Bone marrow (tissue), 2 donors: ENCODE measurements around the gene RABGAP1L.
"Not testable (repeated sequence)": the region's sequence is repeated elsewhere in the genome, so short reads cannot be mapped to it uniquely, and the experiment has no call there.

Experiments used
- DNase-seq, 2 donors: peaks; one replicate each; lab custom pipeline; 2025; lab: John Stamatoyannopoulos, UW

RABGAP1L gene

GRCh38 chr1:174815036-174815435, 655.7 kb downstream of the RABGAP1L start:
- DNase-seq: no peak

- no peak for DNase-seq
Measured at GRCh38 chr1:174815474-174815908, 656.2 kb downstream of the RABGAP1L start.

GRCh38 chr1:174816621-174817020, 657.3 kb downstream of the RABGAP1L start:
- DNase-seq: not testable (repeated sequence)

GRCh38 chr1:174818014-174818616, 658.8 kb downstream of the RABGAP1L start:
- DNase-seq: no peak

- no peak for DNase-seq
Measured at GRCh38 chr1:174818951-174819350, 659.6 kb downstream of the RABGAP1L start.

GRCh38 chr1:174819596-174819995, 660.3 kb downstream of the RABGAP1L start:
- no peak for DNase-seq

- no peak for DNase-seq
Measured at GRCh38 chr1:174825127-174825526, 665.8 kb downstream of the RABGAP1L start.

- no peak for DNase-seq
Measured at GRCh38 chr1:174825806-174826205, 666.5 kb downstream of the RABGAP1L start.

GRCh38 chr1:174828264-174828663, 668.9 kb downstream of the RABGAP1L start:
- DNase-seq: no peak

- no peak for DNase-seq
Measured at GRCh38 chr1:174829990-174830389, 670.7 kb downstream of the RABGAP1L start.

- no peak for DNase-seq
Measured at GRCh38 chr1:174836543-174836942, 677.2 kb downstream of the RABGAP1L start.

- DNase-seq: no peak
Measured at GRCh38 chr1:174837386-174837785, 678.1 kb downstream of the RABGAP1L start.

- DNase-seq: no peak
Measured at GRCh38 chr1:174839211-174839610, 679.9 kb downstream of the RABGAP1L start.

- DNase-seq: no peak
Measured at GRCh38 chr1:174841747-174842146, 682.4 kb downstream of the RABGAP1L start.

GRCh38 chr1:174848593-174849560, 689.6 kb downstream of the RABGAP1L start:
- not testable (repeated sequence) for DNase-seq

GRCh38 chr1:174850726-174851125, 691.4 kb downstream of the RABGAP1L start:
- no peak for DNase-seq

GRCh38 chr1:174858301-174858700, 699.0 kb downstream of the RABGAP1L start:
- DNase-seq: no peak

- DNase-seq: no peak
Measured at GRCh38 chr1:174870319-174870718, 711.0 kb downstream of the RABGAP1L start.

GRCh38 chr1:174871886-174872285, 712.6 kb downstream of the RABGAP1L start:
- no peak for DNase-seq

- DNase-seq: no peak
Measured at GRCh38 chr1:174872615-174873058, 713.3 kb downstream of the RABGAP1L start.

- no peak for DNase-seq
Measured at GRCh38 chr1:174874331-174875053, 715.2 kb downstream of the RABGAP1L start.

- DNase-seq: no peak
Measured at GRCh38 chr1:174875306-174875705, 716.0 kb downstream of the RABGAP1L start.
